ENCODE data around the gene DNAJC4.

- TF ChIP-seq CTCF (conservative IDR thresholded peaks at IDR 0.05): no peak
- TF ChIP-seq ZFX (IDR thresholded peaks at IDR 0.05): no peak
These were observed 19.4 kb downstream of the DNAJC4 start for GRCh38 chr11:64249563-64250414.
